Ovary (tissue), 9 donors: ENCODE measurements around the gene SZT2. TPM values are rescaled to one million over a fixed set of nuclear protein-coding genes. Genes with fewer than 3 reads are reported as not detected.

ENCODE experiments used
- DNase-seq, 5 donors: peaks; one replicate each; pipeline ENCODE4 v3.0.0-alpha.2; 2019 to 2020
- H3K27ac ChIP-seq, 2 donors: fragments of 200-600 bp; one replicate each; pipeline versions ENCODE4 v1.5.1 to v1.8.0; 2019 to 2022
- H3K27me3 ChIP-seq: fragments of 200-600 bp; one replicate; pipeline ENCODE4 v1.8.0; 2022
- H3K36me3 ChIP-seq: fragments of 200-600 bp; sonication (generic); one replicate; pipeline ENCODE4 v1.5.1; 2019
- H3K4me1 ChIP-seq: one replicate; pipeline ENCODE4 v1.8.1; 2013; ENCODE audit warnings: mild to moderate bottlenecking, moderate library complexity; ENCODE audit not compliant: insufficient read depth
- H3K4me3 ChIP-seq: fragments of 200-600 bp; sonication (generic); one replicate; pipeline ENCODE4 v1.5.1; 2017
- H3K9me3 ChIP-seq, 2 donors: fragments of 200-600 bp in 1 of 2; sonication (generic) in 1 of 2; one replicate each; pipeline versions ENCODE4 v1.5.1 to v1.8.1; 2013 to 2019; ENCODE audit warnings: mild to moderate bottlenecking in 1 of 2, moderate library complexity in 1 of 2
- EP300 ChIP-seq: sonication (generic); formaldehyde crosslinking; IDR thresholded peaks from one replicate; pipeline ENCODE4 v1.6.1; 2017; ENCODE audit warnings: antibody characterized with exemption
- POLR2A ChIP-seq: fragments of 450-650 bp; IDR thresholded peaks from one replicate; pipeline ENCODE4 v1.6.1; 2017; ENCODE audit warnings: antibody characterized with exemption, mild to moderate bottlenecking, moderate library complexity
- WGBS, 3 donors: extraction: QIAGEN DNeasy Blood & Tissue Kit in 1 of 3; methylation state at CpG; one replicate each; pipeline versions ENCODE4 v1.1.5 to v1.1.7; 2013 to 2017; 5-methylcytosine and 5-hydroxymethylcytosine counted together
- intact Hi-C, 4 donors: fragments of 100-400 bp; cut with DNase I; formaldehyde crosslinking; loops; one replicate each; pipeline versions ENCODE4 v1.11.0 to v1.15.1; 2022 to 2023
- polyA plus RNA-seq, 2 donors: library from polyadenylated mRNA; stranded (reverse); fragments of 200-250 nt in 1 of 2; fragments of 350-450 nt in 1 of 2; fragmentation: Illumina TruSeq in 1 of 2; extraction: RNeasy Lipid Tissue Mini Kit (QIAGEN cat#74804) in 1 of 2; gene quantifications; one replicate each; pipeline ENCODE4 v1.2.3, GENCODE V29; 2013 to 2014
- total RNA-seq, 7 donors: library from RNA; depleted of rRNA in 2 of 7; stranded (reverse); fragments of >200 nt in 2 of 7; fragmentation: NEBNext Ultra II Directional in 3 of 7; extraction: Animal tissue kit (Norgen Biotek cat#: 25700) in 3 of 7; gene quantifications; one replicate each; pipeline versions ENCODE4 v1.1.0 to v1.2.4, GENCODE V29; 2016 to 2023
- TF ChIP-seq, protein P1 (sequence below), 3 donors: fragments of 450-650 bp in 2 of 3; fragments of 200-600 bp in 1 of 3; IDR thresholded peaks; one replicate each; pipeline versions ENCODE4 v1.5.1 to v1.8.0; 2016 to 2022; ENCODE audit warnings: antibody characterized with exemption in 3 of 3, mild to moderate bottlenecking in 1 of 3
- donor health status: DM: no; HTN: no; CAD: no; lungs with moderate emphysema.
- donor health status: DM: no; HTN: no; CAD: no.
- donor health status: Bipolar disorder and iron deficiency.
- donor health status: DM: yes; HTN: yes; CAD: no.
- donor health status: DM: no; HTN: no; CAD: no.
- donor health status: DM: yes; HTN: yes; CAD: no.

Gene SZT2
- total and polyA plus RNA-seq, 9 donors = 16.8 to 89.3 (median 49.8) TPM

DNA sequence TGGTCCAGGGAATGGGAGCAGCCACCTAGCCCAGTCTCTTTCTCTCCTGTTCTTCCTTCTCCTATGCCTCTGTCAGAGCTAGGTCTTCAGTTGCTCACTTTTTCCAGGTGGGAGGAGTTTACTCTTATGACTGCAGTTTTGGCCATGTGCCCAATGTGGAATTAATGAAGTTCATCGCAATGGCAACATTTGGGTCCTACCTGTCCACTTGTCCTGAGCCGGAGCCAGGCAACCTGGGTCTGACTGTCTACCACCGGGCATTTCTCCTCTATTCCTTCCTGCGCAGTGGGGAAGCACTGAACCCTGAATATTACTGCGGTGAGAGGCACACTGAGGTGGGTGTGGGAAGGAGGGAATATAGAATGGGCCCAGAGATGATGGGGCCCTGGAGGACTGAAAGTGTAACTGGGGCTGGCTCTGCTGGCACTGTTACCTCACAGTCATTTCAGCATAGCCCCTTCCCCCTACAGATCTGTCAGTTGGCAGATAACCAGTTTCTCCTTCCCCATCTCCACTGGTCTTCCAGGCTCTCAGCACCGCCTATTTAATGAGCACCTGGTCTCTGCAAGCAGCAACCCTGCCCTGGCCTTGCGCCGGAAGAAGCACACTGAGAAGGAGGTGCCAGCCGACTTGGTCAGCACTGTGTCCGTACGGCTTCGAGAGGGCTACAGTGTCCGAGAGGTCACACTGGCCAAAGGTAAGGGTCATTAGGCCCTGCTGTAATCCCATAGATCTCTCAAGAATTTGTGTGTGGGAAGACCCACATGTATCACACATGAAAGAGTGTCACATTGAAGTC, 30.1 kb downstream of the SZT2 start:
- H3K36me3 ChIP-seq = no peaks in the 10 kb centered on the region
- DNase-seq = no peak
- H3K4me3 ChIP-seq = no peak overlapping the region
- TF ChIP-seq POLR2A = no peak
- no peak overlapping the region for H3K27ac ChIP-seq
- intact Hi-C loops = loop anchor here in 2 of 4 donors (10.0 kb wide), 2 partner anchors 185 to 195 kb away; no protein-coding TSS in a partner anchor
- no peaks in the 10 kb centered on the region for H3K27me3 ChIP-seq
- H3K9me3 ChIP-seq = no peaks in the 10 kb centered on the region
- H3K4me1 ChIP-seq = no peaks in the 10 kb centered on the region
- WGBS, 3 donors = 92 to 93% (median 92%) methylated on average over 13 of the region's 13 CpGs

DNA sequence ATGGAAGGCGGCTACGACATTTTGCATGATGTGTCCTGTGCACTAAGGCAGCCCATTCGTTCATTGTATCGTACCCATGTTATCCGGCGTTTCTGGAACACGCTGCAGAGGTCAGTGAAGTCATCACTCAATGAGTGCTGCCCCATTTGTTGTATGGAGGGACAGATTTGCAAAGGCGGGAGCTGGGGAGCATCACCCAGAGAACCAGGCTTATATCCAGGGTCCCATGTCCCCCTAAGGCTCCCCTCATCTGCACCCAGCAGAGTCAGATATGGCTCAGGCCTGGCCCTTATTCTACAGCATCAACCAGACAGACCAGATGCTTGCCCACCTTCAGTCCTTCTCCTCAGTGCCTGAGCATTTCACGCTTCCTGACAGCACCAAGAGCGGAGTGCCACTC, 31.2 kb downstream of the SZT2 start:
- 94 to 97% (median 95%) methylated on average over 10 of the region's 10 CpGs for WGBS, 3 donors
- Histone ChIP-seq H3K4me1 (no peaks in the 10 kb centered on the region), H3K27ac (no peak overlapping the region), H3K9me3 (no peaks in the 10 kb centered on the region), H3K27me3 (no peaks in the 10 kb centered on the region), H3K36me3 (no peaks in the 10 kb centered on the region), H3K4me3 (no peak overlapping the region)
- no peak for DNase-seq
- intact Hi-C loops = no loop called here
- TF ChIP-seq, protein P1, sequence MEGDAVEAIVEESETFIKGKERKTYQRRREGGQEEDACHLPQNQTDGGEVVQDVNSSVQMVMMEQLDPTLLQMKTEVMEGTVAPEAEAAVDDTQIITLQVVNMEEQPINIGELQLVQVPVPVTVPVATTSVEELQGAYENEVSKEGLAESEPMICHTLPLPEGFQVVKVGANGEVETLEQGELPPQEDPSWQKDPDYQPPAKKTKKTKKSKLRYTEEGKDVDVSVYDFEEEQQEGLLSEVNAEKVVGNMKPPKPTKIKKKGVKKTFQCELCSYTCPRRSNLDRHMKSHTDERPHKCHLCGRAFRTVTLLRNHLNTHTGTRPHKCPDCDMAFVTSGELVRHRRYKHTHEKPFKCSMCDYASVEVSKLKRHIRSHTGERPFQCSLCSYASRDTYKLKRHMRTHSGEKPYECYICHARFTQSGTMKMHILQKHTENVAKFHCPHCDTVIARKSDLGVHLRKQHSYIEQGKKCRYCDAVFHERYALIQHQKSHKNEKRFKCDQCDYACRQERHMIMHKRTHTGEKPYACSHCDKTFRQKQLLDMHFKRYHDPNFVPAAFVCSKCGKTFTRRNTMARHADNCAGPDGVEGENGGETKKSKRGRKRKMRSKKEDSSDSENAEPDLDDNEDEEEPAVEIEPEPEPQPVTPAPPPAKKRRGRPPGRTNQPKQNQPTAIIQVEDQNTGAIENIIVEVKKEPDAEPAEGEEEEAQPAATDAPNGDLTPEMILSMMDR (IDR thresholded peaks at IDR 0.05) = no peak
- TF ChIP-seq EP300 (no peak), POLR2A (no peak)

DNA sequence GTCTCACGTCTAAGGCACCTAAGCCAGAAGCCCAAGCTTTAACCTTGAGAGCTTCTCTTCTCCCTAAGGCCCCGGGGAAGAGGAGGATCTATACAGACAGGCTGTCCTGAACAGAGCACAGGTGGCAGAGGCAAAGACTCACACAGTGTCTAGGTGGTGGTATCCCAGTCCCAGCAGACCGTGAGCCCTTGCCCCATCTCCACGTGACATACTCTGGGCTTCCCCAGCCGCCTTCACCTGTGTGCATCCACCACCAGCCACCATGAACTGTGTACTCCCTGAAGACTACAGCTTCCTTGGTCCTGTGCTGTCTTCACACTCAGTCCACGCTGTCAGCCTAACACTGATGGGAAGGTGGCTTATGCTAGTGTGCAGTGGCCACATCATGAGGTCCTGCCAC, 31.7 kb downstream of the SZT2 start:
- TF ChIP-seq POLR2A (no peak), EP300 (no peak)
- TF ChIP-seq, protein P1 (IDR thresholded peaks at IDR 0.05) = no peak
- Histone ChIP-seq H3K36me3 (no peaks in the 10 kb centered on the region), H3K27ac (no peak overlapping the region)

DNA sequence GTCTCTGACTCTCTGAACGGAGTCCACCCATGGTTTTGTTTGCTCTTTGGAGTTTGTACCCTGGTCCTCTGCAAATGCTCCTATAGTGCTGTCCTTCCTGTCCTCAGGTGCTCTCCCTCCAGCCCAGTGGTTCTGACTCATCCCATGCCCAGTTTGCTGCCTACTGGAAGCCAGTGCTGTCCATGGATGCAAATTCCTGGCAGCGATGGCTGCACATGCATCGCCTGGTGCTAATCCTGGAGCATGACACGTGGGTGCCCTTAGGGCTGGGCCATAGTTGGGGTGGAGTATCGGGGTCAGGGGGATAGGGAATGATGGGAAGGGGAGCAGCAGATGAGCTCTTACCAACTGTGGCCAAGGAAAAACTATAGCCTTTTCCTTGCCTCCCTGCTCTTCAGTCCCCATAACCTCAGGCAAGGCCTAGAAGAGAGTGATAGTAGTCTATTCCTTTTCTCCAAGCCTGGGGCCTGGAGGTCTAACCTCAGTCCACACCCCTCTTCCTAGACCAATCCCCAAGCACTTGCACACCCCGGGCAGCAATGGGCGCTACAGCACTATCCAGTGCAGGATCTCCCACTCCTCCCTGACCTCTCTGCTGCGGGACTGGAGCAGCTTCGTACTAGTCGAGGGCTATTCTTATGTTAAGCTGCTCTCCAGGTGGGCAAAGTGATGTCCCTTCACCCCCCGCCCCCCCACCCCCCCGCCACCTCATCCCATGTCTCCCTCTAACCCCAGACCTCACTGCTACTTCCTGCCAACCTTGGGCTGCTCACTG, 32.5 kb downstream of the SZT2 start:
- Histone ChIP-seq H3K9me3 (no peaks in the 10 kb centered on the region), H3K4me3 (no peak overlapping the region), H3K36me3 (no peaks in the 10 kb centered on the region), H3K4me1 (no peaks in the 10 kb centered on the region), H3K27me3 (no peaks in the 10 kb centered on the region), H3K27ac (no peak overlapping the region)
- TF ChIP-seq EP300 (no peak), POLR2A (no peak)
- TF ChIP-seq, protein P1 (IDR thresholded peaks at IDR 0.05) = no peak
- intact Hi-C loops = no loop called here
- DNase-seq = no peak
- 84 to 86% (median 85%) methylated on average over 12 of the region's 12 CpGs for WGBS, 3 donors

More for the DNA sequence above, 31.7 kb downstream of the SZT2 start:
- Histone ChIP-seq H3K4me3 (no peak overlapping the region), H3K9me3 (no peaks in the 10 kb centered on the region), H3K4me1 (no peaks in the 10 kb centered on the region), H3K27me3 (no peaks in the 10 kb centered on the region)
- WGBS, 3 donors = 90 to 96% (median 91%) methylated on average over 6 of the region's 6 CpGs
- DNase-seq = no peak
- intact Hi-C loops = no loop called here
